Activated T-helper 1 cell treated with anti-CD3 and anti-CD28 coated beads, Interleukin-12 subunit alpha, Interleukin-12 subunit beta, Interleukin-2, Interleukin-4 antibody, amounts not matched to agents 30 ng/mL and 10 ng/mL and 1 ng/mL, durations not matched to agents 14 hours and 24 hours and 36 hours (primary cell): ENCODE measurements around the gene E2F8. TPM values are rescaled to one million over a fixed set of nuclear protein-coding genes. Genes with fewer than 3 reads are reported as not detected.

ENCODE experiments used
- DNase-seq: peaks from one replicate; pipeline ENCODE4 v3.0.0; 2021; ENCODE audit warnings: low spot score
- H3K27ac Mint-ChIP-seq: one replicate; pipeline ENCODE4 v1.8.0; 2021; ENCODE audit warnings: mild to moderate bottlenecking, mixed read lengths
- H3K27me3 Mint-ChIP-seq: one replicate; pipeline ENCODE4 v1.8.0; 2022; ENCODE audit warnings: mild to moderate bottlenecking, moderate library complexity, mixed read lengths; ENCODE audit not compliant: insufficient read depth
- H3K36me3 Mint-ChIP-seq: one replicate; pipeline ENCODE4 v1.8.0; 2021; ENCODE audit warnings: low read depth, mixed read lengths
- H3K4me1 Mint-ChIP-seq: one replicate; pipeline ENCODE4 v1.8.0; 2021; ENCODE audit warnings: low read depth, mixed read lengths
- H3K4me3 Mint-ChIP-seq: one replicate; pipeline ENCODE4 v1.8.0; 2021; ENCODE audit warnings: mild to moderate bottlenecking, moderate library complexity, mixed read lengths
- H3K9me3 Mint-ChIP-seq: one replicate; pipeline ENCODE4 v1.8.0; 2021; ENCODE audit warnings: mixed read lengths
- intact Hi-C: fragments of 100-400 bp; cut with micrococcal nuclease; formaldehyde crosslinking; loops from one replicate; pipeline ENCODE4 v1.15.1; 2024
- total RNA-seq: library from RNA; stranded (reverse); gene quantifications from 2 replicates; pipeline ENCODE4 v1.2.3, GENCODE V29; 2022

The E2F8 gene
- total RNA-seq, 1 donor from 2014 or later: 28.2 TPM

- H3K4me3 Mint-ChIP-seq: no peak overlapping the region
- intact Hi-C loops: no loop called here
- no peaks in the 10 kb centered on the region for H3K9me3 Mint-ChIP-seq
- peaks cover 5% of the 10 kb centered on the region for H3K4me1 Mint-ChIP-seq
- H3K27me3 Mint-ChIP-seq: peaks cover 16% of the 10 kb centered on the region
- DNase-seq: no peak
- H3K27ac Mint-ChIP-seq: no peak overlapping the region
- H3K36me3 Mint-ChIP-seq: no peaks in the 10 kb centered on the region
Observed at GRCh38 chr11:19204836-19205235, 35.9 kb downstream of the E2F8 start.

GRCh38 chr11:19201737-19202605, 38.8 kb downstream of the E2F8 start, which contains the start of gene CSRP3:
Gene CSRP3, minus strand, starts transcription at chr11:19201983. Its CDS starts 9,535 bp downstream, at chr11:19192448.
- intact Hi-C loops: no loop called here
- H3K9me3 Mint-ChIP-seq: no peaks in the 10 kb centered on the region
- H3K27ac Mint-ChIP-seq: no peak within 1 kb of the TSS
- H3K36me3 Mint-ChIP-seq: no peaks in the 10 kb centered on the region
- H3K4me1 Mint-ChIP-seq: peaks cover 5% of the 10 kb centered on the region
- peaks cover 11% of the 10 kb centered on the region for H3K27me3 Mint-ChIP-seq
- DNase-seq: no peak
- H3K4me3 Mint-ChIP-seq: no peak within 1 kb of the TSS

GRCh38 chr11:19200410-19201201, 40.1 kb downstream of the E2F8 start:
- no peaks in the 10 kb centered on the region for H3K36me3 Mint-ChIP-seq
- H3K4me3 Mint-ChIP-seq: no peak overlapping the region
- intact Hi-C loops: no loop called here
- H3K4me1 Mint-ChIP-seq: peaks cover 5% of the 10 kb centered on the region
- H3K27ac Mint-ChIP-seq: no peak overlapping the region
- no peak for DNase-seq
- H3K9me3 Mint-ChIP-seq: no peaks in the 10 kb centered on the region
- H3K27me3 Mint-ChIP-seq: peaks cover 11% of the 10 kb centered on the region

- H3K4me1 Mint-ChIP-seq: peaks cover 5% of the 10 kb centered on the region
- no peaks in the 10 kb centered on the region for H3K36me3 Mint-ChIP-seq
- no peaks in the 10 kb centered on the region for H3K9me3 Mint-ChIP-seq
- no peak for DNase-seq
- H3K27me3 Mint-ChIP-seq: peaks cover 11% of the 10 kb centered on the region
- H3K27ac Mint-ChIP-seq: no peak overlapping the region
- H3K4me3 Mint-ChIP-seq: no peak overlapping the region
- intact Hi-C loops: no loop called here
Observed at GRCh38 chr11:19199771-19200170, 41.0 kb downstream of the E2F8 start.

- Mint-ChIP-seq H3K36me3 (no peaks in the 10 kb centered on the region), H3K9me3 (no peaks in the 10 kb centered on the region), H3K27ac (no peak overlapping the region), H3K4me3 (no peak overlapping the region), H3K27me3 (peaks cover 12% of the 10 kb centered on the region), H3K4me1 (peaks cover 5% of the 10 kb centered on the region)
- intact Hi-C loops: no loop called here
- DNase-seq: no peak
Observed at GRCh38 chr11:19199048-19199447, 41.7 kb downstream of the E2F8 start.

- no peak overlapping the region for H3K27ac Mint-ChIP-seq
- H3K36me3 Mint-ChIP-seq: no peaks in the 10 kb centered on the region
- DNase-seq: no peak
- H3K27me3 Mint-ChIP-seq: peaks cover 12% of the 10 kb centered on the region
- no peak overlapping the region for H3K4me3 Mint-ChIP-seq
- peaks cover 5% of the 10 kb centered on the region for H3K4me1 Mint-ChIP-seq
- intact Hi-C loops: no loop called here
- H3K9me3 Mint-ChIP-seq: no peaks in the 10 kb centered on the region
Observed at GRCh38 chr11:19196432-19196831, 44.3 kb downstream of the E2F8 start.

GRCh38 chr11:19194620-19195308, 46.0 kb downstream of the E2F8 start:
- Mint-ChIP-seq H3K4me1 (no peaks in the 10 kb centered on the region), H3K9me3 (no peaks in the 10 kb centered on the region), H3K27me3 (peaks cover 7% of the 10 kb centered on the region), H3K27ac (no peak overlapping the region), H3K4me3 (no peak overlapping the region), H3K36me3 (no peaks in the 10 kb centered on the region)
- no peak for DNase-seq
- intact Hi-C loops: no loop called here

GRCh38 chr11:19193916-19194315, 46.8 kb downstream of the E2F8 start:
- intact Hi-C loops: no loop called here
- H3K4me3 Mint-ChIP-seq: no peak overlapping the region
- no peaks in the 10 kb centered on the region for H3K9me3 Mint-ChIP-seq
- no peaks in the 10 kb centered on the region for H3K36me3 Mint-ChIP-seq
- H3K27ac Mint-ChIP-seq: no peak overlapping the region
- DNase-seq: no peak
- no peaks in the 10 kb centered on the region for H3K4me1 Mint-ChIP-seq
- H3K27me3 Mint-ChIP-seq: peaks cover 3% of the 10 kb centered on the region

- no peaks in the 10 kb centered on the region for H3K9me3 Mint-ChIP-seq
- H3K27ac Mint-ChIP-seq: no peak overlapping the region
- peaks cover 3% of the 10 kb centered on the region for H3K27me3 Mint-ChIP-seq
- H3K4me1 Mint-ChIP-seq: no peaks in the 10 kb centered on the region
- no peak overlapping the region for H3K4me3 Mint-ChIP-seq
- H3K36me3 Mint-ChIP-seq: no peaks in the 10 kb centered on the region
- intact Hi-C loops: no loop called here
- DNase-seq: no peak
Observed at GRCh38 chr11:19191530-19192169, 49.1 kb downstream of the E2F8 start.

- Mint-ChIP-seq H3K27ac (no peak overlapping the region), H3K9me3 (no peaks in the 10 kb centered on the region), H3K36me3 (no peaks in the 10 kb centered on the region), H3K27me3 (no peaks in the 10 kb centered on the region), H3K4me1 (no peaks in the 10 kb centered on the region), H3K4me3 (no peak overlapping the region)
- DNase-seq: no peak
- intact Hi-C loops: no loop called here
Observed at GRCh38 chr11:19187833-19188258, 52.9 kb downstream of the E2F8 start.

GRCh38 chr11:19187114-19187832, 53.5 kb downstream of the E2F8 start:
- no peak overlapping the region for H3K27ac Mint-ChIP-seq
- H3K4me1 Mint-ChIP-seq: no peaks in the 10 kb centered on the region
- no peaks in the 10 kb centered on the region for H3K36me3 Mint-ChIP-seq
- H3K9me3 Mint-ChIP-seq: no peaks in the 10 kb centered on the region
- no peak overlapping the region for H3K4me3 Mint-ChIP-seq
- DNase-seq: no peak
- intact Hi-C loops: no loop called here
- H3K27me3 Mint-ChIP-seq: no peaks in the 10 kb centered on the region

GRCh38 chr11:19185516-19186052, 55.2 kb downstream of the E2F8 start:
- Mint-ChIP-seq H3K4me1 (no peaks in the 10 kb centered on the region), H3K4me3 (no peak overlapping the region)

More at GRCh38 chr11:19185516-19186052, 55.2 kb downstream of the E2F8 start:
- H3K27me3 Mint-ChIP-seq: no peaks in the 10 kb centered on the region
- H3K27ac Mint-ChIP-seq: no peak overlapping the region
- H3K36me3 Mint-ChIP-seq: no peaks in the 10 kb centered on the region
- intact Hi-C loops: no loop called here
- H3K9me3 Mint-ChIP-seq: no peaks in the 10 kb centered on the region
- DNase-seq: no peak
